SHP77 (cell line): ENCODE results near the gene RNGTT.
A peak's percentile ranks its signal among the peaks of the same experiment; 100 is the strongest.

Source experiments
- DNase-seq, 2 experiments: peaks; one replicate each; lab custom pipeline; 2025; lab: John Stamatoyannopoulos, UW

The RNGTT gene

DNA sequence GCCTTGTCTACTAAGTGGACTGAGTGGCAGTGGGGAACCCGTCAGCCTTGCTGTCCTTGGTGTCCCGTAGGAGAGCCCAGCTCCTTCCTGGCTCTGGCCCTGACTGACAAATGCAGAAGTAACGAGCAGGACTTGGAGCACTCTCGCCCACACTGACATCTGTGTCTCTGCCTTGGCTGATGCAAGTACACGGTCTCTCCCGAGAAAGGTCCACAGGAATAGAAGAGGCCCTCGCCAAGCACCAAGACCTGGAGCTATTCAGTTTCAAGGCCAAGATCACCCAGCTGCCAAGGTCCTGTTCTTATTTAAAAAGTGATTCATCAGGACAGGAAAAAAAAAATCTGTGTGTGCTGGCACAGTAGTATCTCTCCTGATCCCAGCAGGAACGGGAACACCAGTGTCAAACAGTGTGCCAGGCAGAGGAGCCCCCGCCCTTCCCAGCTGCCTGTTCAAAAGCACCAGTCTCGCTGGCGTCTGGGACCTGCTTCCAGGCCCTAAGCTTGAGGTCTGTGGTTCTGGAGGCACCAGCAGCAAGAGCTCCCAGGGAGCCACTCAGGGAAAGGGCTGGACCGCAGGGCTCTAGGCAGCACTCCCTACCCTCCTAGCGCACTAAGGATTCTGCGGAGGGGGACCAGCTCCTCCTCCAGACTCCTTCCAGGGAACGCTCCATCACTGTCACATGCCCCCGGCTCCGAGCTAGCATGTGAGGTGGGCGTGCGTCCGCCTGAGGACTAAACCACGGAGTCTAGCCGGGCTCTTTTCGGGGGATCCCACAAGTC is 376.9 kb downstream of the RNGTT start:
- DNase-seq = no peak

- no peak for DNase-seq
These were observed 378.1 kb downstream of the RNGTT start for GRCh38 chr6:88585276-88585692.

DNA sequence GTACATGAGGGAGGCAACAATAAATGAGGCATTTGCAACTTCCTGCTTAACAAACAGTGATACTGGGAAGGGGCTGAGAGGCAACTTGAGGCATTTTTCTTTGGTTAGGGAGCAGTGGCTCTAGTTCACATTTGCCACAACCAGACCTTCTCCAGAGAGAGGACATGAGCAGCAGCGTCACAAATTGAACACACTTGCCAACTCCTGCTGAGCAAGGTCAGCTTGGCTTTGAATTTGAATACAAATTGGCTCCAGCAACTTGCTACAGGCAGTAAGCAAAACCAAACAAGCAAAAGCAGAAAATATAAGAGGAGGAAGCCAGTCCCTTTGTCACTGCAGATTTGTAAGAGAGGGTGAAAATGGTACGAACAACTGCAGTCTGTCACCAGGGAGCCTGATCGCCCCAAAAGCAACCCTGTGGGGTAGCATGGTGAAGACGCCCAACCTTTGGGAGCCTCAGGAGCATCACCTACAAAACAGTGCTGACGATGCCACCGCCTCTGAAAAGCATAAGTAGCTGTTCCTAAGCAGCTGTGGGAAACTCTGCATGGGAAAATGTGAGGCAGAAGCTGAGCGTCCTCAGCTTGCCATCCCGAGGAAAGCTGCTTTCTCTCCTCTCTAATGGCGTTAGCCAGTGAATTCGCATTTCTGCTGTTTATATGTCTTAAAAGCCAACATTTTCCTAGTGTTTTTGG is 378.7 kb downstream of the RNGTT start:
- no peak for DNase-seq

DNA sequence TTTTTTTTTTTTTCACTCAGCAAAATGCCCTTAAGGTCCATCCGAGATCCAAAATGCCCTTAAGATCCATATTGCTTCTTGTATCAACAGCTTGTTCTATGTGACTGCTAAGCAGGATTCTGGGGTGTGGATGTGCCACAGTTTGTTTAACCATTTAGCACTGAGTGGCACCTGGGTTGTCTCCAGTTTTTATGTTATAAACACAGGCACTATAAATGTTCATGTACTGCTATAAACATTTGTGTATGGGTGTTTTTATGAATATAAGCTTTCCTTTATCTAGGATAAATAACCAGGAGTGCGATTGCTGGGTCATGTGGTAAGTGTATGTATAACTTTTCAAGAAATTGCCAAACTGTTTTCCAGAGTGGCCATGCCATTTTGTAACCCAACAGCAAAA is 386.0 kb downstream of the RNGTT start:
- DNase-seq = no peak

DNA sequence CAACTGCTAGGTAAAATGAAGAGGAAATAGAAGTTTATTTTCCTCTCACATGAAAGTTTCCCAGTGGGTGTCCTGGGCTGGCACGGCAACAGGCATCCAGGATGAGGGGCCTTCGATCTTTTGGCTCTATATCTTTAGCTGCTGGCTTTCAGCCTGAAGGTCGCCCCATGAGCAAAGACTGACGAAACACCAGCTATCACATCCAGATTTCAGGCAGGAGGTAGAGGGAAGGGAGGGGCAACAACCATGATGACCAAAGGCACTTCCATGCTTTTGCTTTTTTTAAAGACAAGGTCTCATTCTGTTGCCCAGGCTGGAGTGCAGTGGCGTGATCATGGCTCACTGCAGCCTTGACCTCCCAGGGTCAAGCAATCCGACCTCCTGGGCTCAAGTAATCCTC is 387.9 kb downstream of the RNGTT start:
- DNase-seq = no peak

GRCh38 chr6:88574651-88575050 is 388.8 kb downstream of the RNGTT start:
- no peak for DNase-seq

- DNase-seq = peak in 1 of 2 experiments; percentile 22
These were observed 389.4 kb downstream of the RNGTT start for GRCh38 chr6:88574031-88574430.

- DNase-seq = no peak
These were observed 389.9 kb downstream of the RNGTT start for GRCh38 chr6:88573561-88573960.

DNA sequence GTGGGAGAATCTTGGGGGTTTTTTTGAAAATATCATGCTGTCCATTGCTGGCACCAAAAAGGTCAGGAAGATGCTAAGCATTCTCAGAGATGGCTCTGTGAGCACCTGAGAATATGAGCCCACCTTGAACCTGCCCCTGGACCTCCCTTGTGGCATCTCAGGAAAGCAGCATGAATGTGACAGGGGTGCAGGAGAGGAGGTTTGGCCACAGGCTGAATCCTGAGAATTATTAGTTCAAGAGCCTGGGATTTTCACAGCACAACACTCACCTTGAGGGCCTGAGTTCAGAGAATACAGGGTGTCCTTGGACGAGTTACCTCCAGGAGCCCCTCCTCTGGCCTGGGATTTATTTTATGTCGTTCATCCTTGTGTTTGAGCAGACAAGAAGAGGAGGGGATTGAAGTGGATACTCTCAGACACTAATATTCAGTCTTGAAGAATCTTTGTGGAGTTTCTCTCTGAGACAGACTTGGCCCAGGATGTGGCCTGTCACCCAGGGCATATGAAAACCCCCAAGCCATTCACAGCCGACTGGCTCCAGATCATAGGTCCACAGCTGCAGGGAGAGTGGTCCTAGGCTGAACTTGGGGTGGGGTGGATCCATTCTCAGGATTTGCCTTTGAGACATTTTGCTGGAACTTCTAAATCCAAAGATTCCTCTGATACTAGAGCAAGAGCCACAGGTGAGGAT is 390.8 kb downstream of the RNGTT start:
- DNase-seq = no peak

DNA sequence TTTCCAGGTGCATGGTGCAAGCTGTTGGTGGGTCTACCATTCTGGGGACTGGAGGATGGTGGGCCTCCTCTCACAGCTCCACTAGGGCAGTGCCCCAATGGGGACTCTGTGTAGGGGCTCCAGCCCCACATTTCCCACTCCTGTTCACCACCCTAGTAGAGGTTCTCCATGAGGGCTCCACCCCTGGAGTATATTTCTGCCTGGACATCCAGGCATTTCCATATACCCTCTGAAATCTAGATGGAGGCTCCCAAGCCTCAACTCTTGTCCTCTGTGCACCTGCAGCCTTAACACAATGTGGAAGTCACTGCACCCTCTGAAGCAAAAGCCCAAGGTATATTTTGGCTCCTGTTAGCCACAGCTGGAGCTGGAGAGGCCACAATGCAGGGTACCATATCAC is 393.5 kb downstream of the RNGTT start:
- DNase-seq = no peak

DNA sequence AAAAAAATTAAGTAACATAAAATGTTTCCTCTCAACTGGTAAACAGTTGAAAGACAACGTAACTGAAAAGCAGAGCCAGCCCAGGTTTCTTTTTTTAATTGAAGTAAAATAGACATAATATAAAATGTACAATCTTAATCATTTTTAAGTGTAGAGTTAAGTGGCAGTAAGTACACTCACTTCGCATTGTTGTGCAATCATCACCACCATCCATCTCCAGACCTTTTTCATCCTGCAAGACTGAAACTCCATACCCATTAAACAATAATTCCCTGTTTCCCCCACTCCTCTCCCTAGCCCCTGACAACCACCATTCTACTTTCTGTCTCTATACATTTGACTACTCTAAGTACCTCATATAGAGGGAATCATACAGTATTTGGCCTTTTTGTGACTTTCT is 395.7 kb downstream of the RNGTT start:
- DNase-seq = no peak

DNA sequence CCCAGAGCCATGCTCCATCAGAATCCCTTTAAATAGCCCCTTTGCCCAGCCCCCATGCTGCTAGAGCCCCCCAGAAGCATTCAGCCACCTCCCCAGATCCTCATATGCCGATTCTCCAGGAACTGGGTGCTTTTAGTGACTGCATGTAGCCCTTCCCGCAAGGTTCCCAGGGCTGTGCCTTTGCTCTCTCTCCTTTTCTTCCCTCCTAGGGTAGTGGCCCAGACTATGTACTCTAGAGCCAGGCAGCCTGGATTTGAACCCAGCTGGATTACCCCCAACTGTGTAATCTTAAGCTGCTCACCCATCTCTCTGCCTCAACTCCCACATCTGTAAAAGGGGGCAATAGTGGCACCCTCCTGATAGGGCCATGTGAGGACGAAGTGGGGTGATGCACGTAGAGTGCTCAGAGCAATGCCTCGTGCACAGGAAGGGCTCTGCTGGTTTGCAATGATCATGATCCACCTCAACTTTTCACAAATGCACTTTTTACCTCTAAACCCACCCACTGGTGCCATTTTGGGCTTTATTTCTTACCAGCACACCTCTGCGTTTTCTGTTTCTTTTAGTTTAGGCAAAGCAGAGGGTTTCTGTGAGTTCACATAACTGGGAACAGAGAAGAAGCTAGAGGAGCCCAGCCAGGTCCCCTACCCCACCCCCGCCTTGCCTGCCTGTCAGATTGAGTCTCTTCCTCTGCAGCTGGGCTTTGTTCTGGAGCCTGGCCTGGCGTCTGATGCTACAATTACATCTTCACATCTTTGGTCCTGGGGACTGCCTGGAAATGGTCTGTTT is 396.5 kb downstream of the RNGTT start:
- DNase-seq = no peak

GRCh38 chr6:88565836-88566235 is 397.6 kb downstream of the RNGTT start:
- DNase-seq = no peak

DNA sequence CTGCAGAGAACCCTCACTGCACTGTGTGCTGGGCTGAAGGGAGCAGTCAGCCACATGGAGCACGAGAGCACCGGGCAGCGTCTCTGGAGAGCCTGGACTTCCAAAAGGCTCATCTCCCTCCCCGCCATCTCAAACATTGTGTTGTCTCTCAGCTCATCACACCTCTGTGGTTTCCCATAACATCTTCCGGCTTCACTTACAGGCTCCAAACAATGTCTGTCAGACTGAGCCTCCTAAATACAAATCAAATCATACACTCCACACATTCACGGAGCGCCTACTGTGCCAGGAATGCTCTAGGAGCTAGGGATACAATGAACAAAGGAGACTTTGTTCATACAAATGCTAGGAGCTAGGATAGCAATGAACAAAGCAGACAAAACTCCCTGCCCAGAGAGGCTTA is 398.0 kb downstream of the RNGTT start:
- no peak for DNase-seq

DNA sequence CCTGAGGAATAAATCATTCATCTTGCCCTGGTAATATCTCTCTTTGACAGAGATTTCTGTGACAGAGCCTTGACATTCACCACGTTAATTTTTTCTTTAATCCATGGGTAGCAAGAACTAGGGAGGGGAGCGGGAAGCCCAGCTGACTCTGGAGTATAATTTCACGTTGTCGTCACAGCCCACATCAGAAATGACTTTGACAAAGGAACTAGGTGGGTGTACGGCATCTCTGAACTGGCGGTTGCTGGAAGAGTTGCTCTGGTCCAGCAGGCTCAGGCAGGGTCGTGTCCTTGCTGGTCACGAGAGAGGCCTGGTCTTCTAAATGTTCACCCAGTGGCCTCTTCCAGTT is 400.2 kb downstream of the RNGTT start:
- DNase-seq = no peak

DNA sequence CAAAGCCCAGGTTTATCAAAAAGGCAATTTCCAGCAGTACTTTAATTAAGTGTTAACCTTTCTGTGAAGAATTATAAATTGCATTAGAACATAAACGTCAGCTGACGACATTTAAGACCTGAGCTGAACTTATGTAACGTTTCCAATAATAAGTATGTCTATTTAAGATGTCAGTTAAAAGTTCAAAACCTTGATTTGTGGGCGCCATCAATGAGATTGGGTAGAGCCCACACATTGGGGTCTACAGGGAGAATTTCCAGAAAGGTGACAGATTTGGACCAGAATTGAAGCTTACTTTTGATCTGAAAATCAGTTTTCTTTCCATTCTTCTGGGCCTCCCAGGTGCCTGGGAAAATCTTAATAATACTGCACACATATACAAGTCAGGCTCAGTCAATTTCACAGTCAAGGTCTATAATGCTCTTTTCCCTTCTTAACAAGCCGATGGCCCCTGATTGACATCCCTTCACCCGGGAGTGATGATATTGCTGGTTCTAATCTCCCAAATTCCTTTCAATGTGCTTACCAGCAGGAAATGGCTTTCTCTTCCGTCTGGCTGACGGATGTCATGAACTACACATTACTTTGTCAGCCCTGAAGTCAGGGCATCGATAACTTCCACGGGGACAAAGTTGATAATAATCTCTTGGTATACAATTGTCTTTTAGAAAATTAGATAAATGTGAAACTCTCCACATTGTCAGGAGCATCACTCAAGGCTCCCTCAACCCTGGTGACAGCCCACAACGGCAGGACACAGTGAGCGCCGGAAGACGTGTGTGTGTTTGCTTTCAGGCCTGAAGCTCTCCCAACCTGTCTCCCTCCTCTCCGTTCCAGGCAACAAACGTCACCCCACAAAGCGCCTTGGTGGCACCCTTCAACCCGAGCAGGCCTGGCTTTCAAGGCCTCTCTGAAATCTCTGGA is 400.8 kb downstream of the RNGTT start:
- DNase-seq = no peak

DNA sequence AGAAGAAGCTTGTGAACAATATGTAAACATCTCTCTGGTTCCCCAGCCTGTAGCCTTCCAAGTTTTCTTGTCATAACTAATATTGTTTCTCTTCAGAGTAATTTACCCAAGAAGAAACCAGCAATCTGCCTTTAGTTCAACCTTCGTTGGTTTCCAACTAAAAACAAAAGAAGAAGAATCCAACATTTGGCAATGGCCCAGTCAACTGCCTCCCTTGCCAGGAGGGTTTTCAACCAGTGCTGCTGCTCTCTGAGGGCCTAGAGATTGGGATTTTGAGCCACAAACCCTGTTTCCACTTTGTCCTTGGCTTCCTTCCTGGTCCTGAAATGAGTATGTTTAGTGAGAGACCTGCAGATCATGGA is 401.5 kb downstream of the RNGTT start:
- no peak for DNase-seq

GRCh38 chr6:88561034-88561953 is 402.1 kb downstream of the RNGTT start:
- no peak for DNase-seq
